Measurements from ENCODE around the gene SPIC. TPM values are rescaled to one million over a fixed set of nuclear protein-coding genes. Genes with fewer than 3 reads are reported as not detected.
A peak's percentile ranks its signal among the peaks of the same experiment; 100 is the strongest.

Gene SPIC
- total and polyA plus RNA-seq, 7 donors, result 0.32 TPM; not detected in 6

GRCh38 chr12:101485021-101485420 lies 9.9 kb downstream of the SPIC start:
- H3K4me3 ChIP-seq, result no peak overlapping the region
- H3K36me3 ChIP-seq (ENCODE audit: insufficient read depth in 1 of 2, low read depth in 1 of 2), result no peaks in the 10 kb centered on the region
- no peaks in the 10 kb centered on the region for H3K27me3 ChIP-seq (ENCODE audit: insufficient read depth in 3 of 3, low read length in 2 of 3)
- TF ChIP-seq CTCF (IDR thresholded peaks at IDR 0.05), result no peak
- intact Hi-C loops (cut with DNase I), result no loop called here
- no peak for DNase-seq
- H3K4me1 ChIP-seq, result peaks cover 9% of the 10 kb centered on the region
- no peak overlapping the region for H3K27ac ChIP-seq
- no peaks in the 10 kb centered on the region for H3K9me3 ChIP-seq
- no peak for ATAC-seq

GRCh38 chr12:101488469-101488868 lies 13.3 kb downstream of the SPIC start:
- no peaks in the 10 kb centered on the region for H3K27me3 ChIP-seq (ENCODE audit: insufficient read depth in 3 of 3, low read length in 2 of 3)
- TF ChIP-seq CTCF (IDR thresholded peaks at IDR 0.05), result no peak
- H3K4me1 ChIP-seq, result peaks cover 11% of the 10 kb centered on the region
- H3K36me3 ChIP-seq (ENCODE audit: insufficient read depth in 1 of 2, low read depth in 1 of 2), result no peaks in the 10 kb centered on the region
- no peak for ATAC-seq
- no peak overlapping the region for H3K4me3 ChIP-seq
- intact Hi-C loops (cut with DNase I), result no loop called here
- no peak overlapping the region for H3K27ac ChIP-seq
- H3K9me3 ChIP-seq, result no peaks in the 10 kb centered on the region
- no peak for DNase-seq
- WGBS, 3 donors, result 49 to 68% (median 56%) methylated on average over 2 of the region's 2 CpGs

GRCh38 chr12:101490286-101490920 lies 15.3 kb downstream of the SPIC start:
- intact Hi-C loops (cut with DNase I), result loop anchor here in 1 of 2 donors (5.0 to 10.0 kb wide), 3 partner anchors 77 to 204 kb away; partner anchors contain the start of gene CHPT1
- peaks cover 11% of the 10 kb centered on the region for H3K4me1 ChIP-seq

GRCh38 chr12:101491329-101491728 lies 16.2 kb downstream of the SPIC start:
- H3K4me1 ChIP-seq, result peaks cover 11% of the 10 kb centered on the region
- H3K27me3 ChIP-seq (ENCODE audit: insufficient read depth in 3 of 3, low read length in 2 of 3), result no peaks in the 10 kb centered on the region
- DNase-seq (no peak), ATAC-seq (no peak)
- intact Hi-C loops (cut with DNase I), result loop anchor here in 1 of 2 donors (5.0 to 10.0 kb wide), 3 partner anchors 76 to 203 kb away; partner anchors contain the start of gene CHPT1
- H3K9me3 ChIP-seq, result no peaks in the 10 kb centered on the region
- TF ChIP-seq CTCF (IDR thresholded peaks at IDR 0.05), result no peak
- peak overlapping the region; percentile 72 for H3K27ac ChIP-seq
- no peaks in the 10 kb centered on the region for H3K36me3 ChIP-seq (ENCODE audit: insufficient read depth in 1 of 2, low read depth in 1 of 2)
- 93 to 100% (median 96%) methylated on average over 1 of the region's 1 CpG for WGBS, 3 donors
- H3K4me3 ChIP-seq, result no peak overlapping the region

More at GRCh38 chr12:101490286-101490920, 15.3 kb downstream of the SPIC start:
- Histone ChIP-seq H3K36me3 (ENCODE audit: insufficient read depth in 1 of 2, low read depth in 1 of 2) (no peaks in the 10 kb centered on the region), H3K4me3 (no peak overlapping the region), H3K27me3 (ENCODE audit: insufficient read depth in 3 of 3, low read length in 2 of 3) (no peaks in the 10 kb centered on the region), H3K9me3 (no peaks in the 10 kb centered on the region), H3K27ac (peak overlapping the region; percentile 72)
- WGBS, 3 donors, result 4 to 6% (median 5%) methylated on average over 3 of the region's 3 CpGs
- DNase-seq (no peak), ATAC-seq (peak; percentile 91 to 98 (median 96))
- TF ChIP-seq CTCF (IDR thresholded peaks at IDR 0.05), result peak; percentile 70

GRCh38 chr12:101493556-101493955 lies 18.4 kb downstream of the SPIC start:
- no peak for TF ChIP-seq CTCF (IDR thresholded peaks at IDR 0.05)
- WGBS, 3 donors, result 71 to 76% (median 74%) methylated on average over 1 of the region's 1 CpG
- no peaks in the 10 kb centered on the region for H3K36me3 ChIP-seq (ENCODE audit: insufficient read depth in 1 of 2, low read depth in 1 of 2)

More at GRCh38 chr12:101493556-101493955, 18.4 kb downstream of the SPIC start:
- ATAC-seq (no peak), DNase-seq (no peak)
- no peaks in the 10 kb centered on the region for H3K9me3 ChIP-seq
- no peak overlapping the region for H3K27ac ChIP-seq
- intact Hi-C loops (cut with DNase I), result loop anchor here in 1 of 2 donors (5.0 to 10.0 kb wide), 3 partner anchors 74 to 201 kb away; partner anchors contain the start of gene CHPT1
- no peak overlapping the region for H3K4me3 ChIP-seq
- peaks cover 15% of the 10 kb centered on the region for H3K4me1 ChIP-seq
- no peaks in the 10 kb centered on the region for H3K27me3 ChIP-seq (ENCODE audit: insufficient read depth in 3 of 3, low read length in 2 of 3)

Measured in psoas muscle (tissue), 8 donors.